KMS-11 (cell line): ENCODE results near the gene GRIA1.

Experiments used
- H2AFZ ChIP-seq: fragments of 200-600 bp; sonication (generic); 2 replicates; pipeline ENCODE4 v1.6.1; 2016; ENCODE audit warnings: antibody characterized with exemption, mixed run types, low read depth
- H3K27ac ChIP-seq: fragments of 200-600 bp; sonication (generic); 2 replicates; pipeline ENCODE4 v1.6.1; 2016; ENCODE audit warnings: mild to moderate bottlenecking, mixed run types
- H3K27me3 ChIP-seq: fragments of 200-600 bp; sonication (generic); 2 replicates; pipeline ENCODE4 v1.6.1; 2017; ENCODE audit warnings: mild to moderate bottlenecking, low read depth, mixed run types, moderate library complexity; ENCODE audit not compliant: insufficient read depth
- H3K36me3 ChIP-seq: fragments of 200-600 bp; sonication (generic); 2 replicates; pipeline ENCODE4 v1.6.1; 2017; ENCODE audit warnings: mild to moderate bottlenecking, mixed run types; ENCODE audit not compliant: insufficient read depth
- H3K4me1 ChIP-seq: fragments of 200-600 bp; sonication (generic); 2 replicates; pipeline ENCODE4 v1.6.1; 2016; ENCODE audit warnings: mild to moderate bottlenecking, low read depth, mixed run types; ENCODE audit not compliant: poor library complexity, severe bottlenecking
- H3K4me2 ChIP-seq: fragments of 200-600 bp; sonication (generic); 2 replicates; pipeline ENCODE4 v1.7.0; 2016; ENCODE audit warnings: mild to moderate bottlenecking, mixed run types
- H3K4me3 ChIP-seq: fragments of 200-600 bp; sonication (generic); IDR thresholded peaks from 2 replicates; pipeline ENCODE4 v1.6.1; 2017; ENCODE audit warnings: low read depth, low read length, mixed read lengths; ENCODE audit not compliant: insufficient read depth
- H3K79me2 ChIP-seq: fragments of 200-600 bp; sonication (generic); 2 replicates; pipeline ENCODE4 v1.6.1; 2016; ENCODE audit warnings: low read depth, mixed run types; ENCODE audit not compliant: insufficient read depth
- H3K9ac ChIP-seq: fragments of 200-600 bp; sonication (generic); 2 replicates; pipeline ENCODE4 v1.6.1; 2016; ENCODE audit warnings: mild to moderate bottlenecking, mixed run types
- H4K20me1 ChIP-seq: fragments of 200-600 bp; sonication (generic); 2 replicates; pipeline ENCODE4 v1.6.1; 2016; ENCODE audit warnings: mild to moderate bottlenecking, mixed run types; ENCODE audit not compliant: insufficient read depth
- TF ChIP-seq, protein P1 (sequence below): fragments of 200-600 bp; sonication (generic); conservative IDR thresholded peaks from 2 replicates; pipeline ENCODE4 v1.6.1; 2017; ENCODE audit warnings: low read depth, mild to moderate bottlenecking, antibody characterized with exemption, low read length, moderate library complexity, mixed read lengths

Gene GRIA1

DNA sequence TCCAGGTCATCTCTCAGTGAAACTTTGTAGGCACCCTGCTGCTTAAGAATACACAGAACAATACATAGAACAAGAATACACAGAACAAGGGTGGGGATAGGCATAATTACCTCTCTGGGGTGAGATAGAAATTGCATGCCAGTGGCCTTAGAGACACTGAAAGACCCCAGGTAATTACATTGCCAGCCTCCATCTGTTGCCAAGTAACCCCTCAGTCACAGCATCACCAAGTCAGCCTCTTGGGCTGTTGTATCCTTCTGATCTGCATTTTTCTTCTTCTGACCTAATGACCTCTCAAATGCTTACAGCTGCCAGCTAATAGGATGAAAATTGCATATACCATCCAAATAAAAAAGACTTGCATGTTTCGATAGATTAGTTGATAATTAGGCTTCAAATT lies 167.7 kb downstream of the GRIA1 start:
- H3K27me3 ChIP-seq = no peaks in the 10 kb centered on the region
- no peak overlapping the region for H3K4me3 ChIP-seq
- no peaks in the 10 kb centered on the region for H3K79me2 ChIP-seq
- H3K36me3 ChIP-seq = no peaks in the 10 kb centered on the region
- TF ChIP-seq, protein P1, sequence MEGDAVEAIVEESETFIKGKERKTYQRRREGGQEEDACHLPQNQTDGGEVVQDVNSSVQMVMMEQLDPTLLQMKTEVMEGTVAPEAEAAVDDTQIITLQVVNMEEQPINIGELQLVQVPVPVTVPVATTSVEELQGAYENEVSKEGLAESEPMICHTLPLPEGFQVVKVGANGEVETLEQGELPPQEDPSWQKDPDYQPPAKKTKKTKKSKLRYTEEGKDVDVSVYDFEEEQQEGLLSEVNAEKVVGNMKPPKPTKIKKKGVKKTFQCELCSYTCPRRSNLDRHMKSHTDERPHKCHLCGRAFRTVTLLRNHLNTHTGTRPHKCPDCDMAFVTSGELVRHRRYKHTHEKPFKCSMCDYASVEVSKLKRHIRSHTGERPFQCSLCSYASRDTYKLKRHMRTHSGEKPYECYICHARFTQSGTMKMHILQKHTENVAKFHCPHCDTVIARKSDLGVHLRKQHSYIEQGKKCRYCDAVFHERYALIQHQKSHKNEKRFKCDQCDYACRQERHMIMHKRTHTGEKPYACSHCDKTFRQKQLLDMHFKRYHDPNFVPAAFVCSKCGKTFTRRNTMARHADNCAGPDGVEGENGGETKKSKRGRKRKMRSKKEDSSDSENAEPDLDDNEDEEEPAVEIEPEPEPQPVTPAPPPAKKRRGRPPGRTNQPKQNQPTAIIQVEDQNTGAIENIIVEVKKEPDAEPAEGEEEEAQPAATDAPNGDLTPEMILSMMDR = no peak
- no peak overlapping the region for H3K4me2 ChIP-seq
- no peak overlapping the region for H3K9ac ChIP-seq
- H3K27ac ChIP-seq = no peak overlapping the region
- H3K4me1 ChIP-seq = no peaks in the 10 kb centered on the region
- no peak overlapping the region for H2AFZ ChIP-seq
- H4K20me1 ChIP-seq = no peaks in the 10 kb centered on the region

DNA sequence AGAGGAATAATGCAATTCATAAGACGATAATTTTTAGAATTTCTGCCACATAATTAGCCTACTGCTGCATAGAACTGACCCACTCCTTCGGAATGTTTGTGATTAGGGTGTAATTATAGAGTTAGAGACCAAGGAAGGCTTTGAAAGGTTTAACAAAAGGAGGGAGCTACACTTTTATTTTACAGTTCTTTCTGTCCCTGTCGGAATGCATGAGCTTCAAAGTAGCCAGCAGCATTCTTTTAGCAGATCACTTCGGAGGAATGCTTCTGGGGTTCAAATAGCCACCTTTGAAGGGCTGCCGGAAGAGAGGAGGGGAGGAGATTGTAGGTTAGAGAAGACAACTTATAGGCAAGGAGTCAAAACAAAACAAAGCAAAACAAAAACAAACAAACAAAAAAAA lies 168.1 kb downstream of the GRIA1 start:
- TF ChIP-seq, protein P1 = no peak
- no peaks in the 10 kb centered on the region for H3K4me1 ChIP-seq
- no peak overlapping the region for H3K27ac ChIP-seq
- H4K20me1 ChIP-seq = no peaks in the 10 kb centered on the region
- H3K27me3 ChIP-seq = no peaks in the 10 kb centered on the region
- no peak overlapping the region for H3K4me3 ChIP-seq
- H3K4me2 ChIP-seq = no peak overlapping the region
- no peak overlapping the region for H3K9ac ChIP-seq
- no peaks in the 10 kb centered on the region for H3K79me2 ChIP-seq
- no peak overlapping the region for H2AFZ ChIP-seq
- no peaks in the 10 kb centered on the region for H3K36me3 ChIP-seq

DNA sequence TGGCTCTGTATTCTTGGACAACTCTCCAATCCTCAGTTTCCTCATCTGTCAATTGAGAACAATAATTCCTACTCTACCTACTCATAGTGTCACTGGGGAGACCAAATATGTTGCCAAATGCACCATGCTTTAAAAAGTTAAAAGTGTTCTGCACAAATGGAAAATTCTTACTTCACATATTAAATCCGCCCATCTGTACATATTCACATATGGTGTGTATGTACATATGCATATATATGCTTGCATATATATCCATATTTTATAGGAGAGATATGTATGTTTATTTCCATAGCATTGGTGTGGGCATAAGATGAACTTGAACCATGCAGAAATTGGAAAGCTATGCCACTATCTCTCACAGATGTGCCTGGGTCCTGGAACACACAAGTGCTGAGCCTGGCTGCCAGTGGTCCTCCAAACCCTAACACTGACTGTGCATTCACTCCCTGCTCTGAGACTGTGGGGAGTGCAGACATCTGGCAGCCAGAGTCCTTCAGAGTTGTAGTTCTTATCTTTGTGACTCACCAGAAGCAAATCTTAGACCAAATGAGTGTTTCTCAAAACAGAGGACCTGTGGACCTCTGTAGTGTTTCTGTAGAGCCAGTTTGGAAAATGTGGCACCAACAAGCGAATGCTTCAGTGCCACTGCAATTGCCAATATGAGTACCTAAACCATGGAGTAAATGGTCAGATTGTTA lies 168.7 kb downstream of the GRIA1 start:
- H3K27ac ChIP-seq = no peak overlapping the region
- TF ChIP-seq, protein P1 = no peak
- H3K9ac ChIP-seq = no peak overlapping the region
- no peaks in the 10 kb centered on the region for H3K4me1 ChIP-seq
- H3K4me3 ChIP-seq = no peak overlapping the region
- H3K27me3 ChIP-seq = no peaks in the 10 kb centered on the region
- H3K79me2 ChIP-seq = no peaks in the 10 kb centered on the region
- H2AFZ ChIP-seq = no peak overlapping the region
- H4K20me1 ChIP-seq = no peaks in the 10 kb centered on the region
- H3K4me2 ChIP-seq = no peak overlapping the region
- no peaks in the 10 kb centered on the region for H3K36me3 ChIP-seq

DNA sequence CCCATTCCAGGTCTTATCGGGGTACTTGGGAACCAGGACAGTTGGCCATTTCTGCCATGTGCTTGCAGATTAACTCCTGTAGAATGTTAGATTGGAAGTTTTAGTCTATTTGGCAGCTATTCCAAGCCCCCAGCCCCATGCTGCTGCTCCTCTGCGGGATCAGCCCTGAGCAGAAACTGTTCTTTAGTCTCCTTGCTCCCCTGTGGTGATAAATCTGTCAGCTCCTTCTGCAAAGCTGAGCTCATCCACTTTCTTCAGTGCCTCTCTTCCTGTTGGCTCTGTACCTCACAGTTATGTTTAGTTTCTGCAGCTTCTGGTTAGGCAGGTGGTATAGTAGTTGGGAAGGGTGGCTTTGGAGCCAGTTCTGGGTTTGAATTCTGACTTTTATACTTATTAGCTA lies 170.4 kb downstream of the GRIA1 start:
- Histone ChIP-seq H4K20me1 (no peaks in the 10 kb centered on the region), H3K27me3 (no peaks in the 10 kb centered on the region), H3K4me3 (no peak overlapping the region), H3K79me2 (no peaks in the 10 kb centered on the region), H3K27ac (no peak overlapping the region), H3K9ac (no peak overlapping the region), H3K4me1 (no peaks in the 10 kb centered on the region), H3K4me2 (no peak overlapping the region), H2AFZ (no peak overlapping the region), H3K36me3 (no peaks in the 10 kb centered on the region)
- TF ChIP-seq, protein P1 = no peak
